Measurements from ENCODE around the gene ZBTB46.

GRCh38 chr20:63850689-63851547, 19.9 kb upstream of the ZBTB46 start:
- TF ChIP-seq CTCF (IDR thresholded peaks at IDR 0.05) (no peak), EP300 (IDR thresholded peaks at IDR 0.05) (no peak), POLR2A (IDR thresholded peaks at IDR 0.05) (no peak)

Measured in tibial nerve (tissue), 4 donors.